Fibroblast of peridontal ligament (primary cell): Measurements from ENCODE around the gene WRNIP1.
"Not testable (repeated sequence)": the region's sequence is repeated elsewhere in the genome, so short reads cannot be mapped to it uniquely, and the experiment has no call there.

Experiments
- DNase-seq: peaks from one replicate; pipeline ENCODE4 v3.0.0-alpha.2; 2010; ENCODE audit errors: extremely low read depth

Gene WRNIP1

GRCh38 chr6:2741756-2742155 lies 23.4 kb upstream of the WRNIP1 start:
- DNase-seq: peak; percentile 37

GRCh38 chr6:2743280-2744208 lies 21.6 kb upstream of the WRNIP1 start:
- DNase-seq: no peak

- DNase-seq: no peak
These were observed 20.9 kb upstream of the WRNIP1 start for GRCh38 chr6:2744209-2744771.

GRCh38 chr6:2744778-2745177 lies 20.4 kb upstream of the WRNIP1 start:
- no peak for DNase-seq

- DNase-seq: no peak
These were observed 19.9 kb upstream of the WRNIP1 start for GRCh38 chr6:2745246-2745645.

GRCh38 chr6:2746557-2747061 lies 18.6 kb upstream of the WRNIP1 start:
- no peak for DNase-seq

GRCh38 chr6:2748183-2748582 lies 17.0 kb upstream of the WRNIP1 start:
- no peak for DNase-seq

GRCh38 chr6:2749969-2750600 lies 15.1 kb upstream of the WRNIP1 start:
- peak; percentile 76 for DNase-seq

- no peak for DNase-seq
These were observed 14.4 kb upstream of the WRNIP1 start, which contains the start of gene MYLK4 for GRCh38 chr6:2750832-2751231. MYLK4 (minus strand) TSS chr6:2750922; CDS start chr6:2749294, 1,628 bp downstream.

GRCh38 chr6:2751871-2752270 lies 13.3 kb upstream of the WRNIP1 start:
- no peak for DNase-seq

GRCh38 chr6:2752477-2753109 lies 12.6 kb upstream of the WRNIP1 start:
- no peak for DNase-seq

GRCh38 chr6:2753110-2753489 lies 12.1 kb upstream of the WRNIP1 start:
- DNase-seq: no peak

GRCh38 chr6:2753743-2754142 lies 11.4 kb upstream of the WRNIP1 start:
- DNase-seq: no peak

- DNase-seq: no peak
These were observed 10.8 kb upstream of the WRNIP1 start for GRCh38 chr6:2754393-2754792.

GRCh38 chr6:2754911-2755310 lies 10.3 kb upstream of the WRNIP1 start:
- no peak for DNase-seq

GRCh38 chr6:2755456-2755855 lies 9.7 kb upstream of the WRNIP1 start:
- DNase-seq: no peak

GRCh38 chr6:2756241-2756640 lies 9.0 kb upstream of the WRNIP1 start:
- DNase-seq: no peak

- DNase-seq: no peak
These were observed 8.4 kb upstream of the WRNIP1 start for GRCh38 chr6:2756687-2757224.

- DNase-seq: no peak
These were observed 6.2 kb upstream of the WRNIP1 start for GRCh38 chr6:2758980-2759379.

GRCh38 chr6:2760882-2761842 lies 4.0 kb upstream of the WRNIP1 start:
- DNase-seq: no peak

- DNase-seq: not testable (repeated sequence)
These were observed 2.3 kb upstream of the WRNIP1 start for GRCh38 chr6:2762868-2763267.
